ENCODE measurements around the gene SLC25A25. TPM values are rescaled to one million over a fixed set of nuclear protein-coding genes. Genes with fewer than 3 reads are reported as not detected.

The SLC25A25 gene
- total and polyA plus RNA-seq, 2 of the 8 experiments (the other 6 are each of a cell fraction or from before 2014, with no cell fraction given) = 6.5 to 18.5 TPM

- Histone ChIP-seq H3K27ac (ENCODE audit: low read depth, low read length) (peak overlapping the region; percentile 46; the same call in 1 of the 2 replicates), H3K4me2 (ENCODE audit: insufficient read depth in 1 of 2, low read depth in 2 of 2, low read length in 2 of 2) (no peak overlapping the region), H3K14ac (ENCODE audit: insufficient read length) (no peak overlapping the region), H4K5ac (ENCODE audit: insufficient read length, low read depth, low read length) (no peak overlapping the region), H4K91ac (replicated peaks; ENCODE audit: insufficient read length, low read length) (no peak overlapping the region), H3K18ac (ENCODE audit: extremely low read depth, low read length) (no peak overlapping the region), H3K9me3 (ENCODE audit: insufficient read depth in 2 of 2, low read depth in 1 of 2, low read length in 1 of 2) (no peaks in the 10 kb centered on the region), H2BK120ac (replicated peaks; ENCODE audit: low read depth, low read length) (no peak overlapping the region), H2BK12ac (ENCODE audit: low read depth, low read length) (peak overlapping the region; percentile 0; the same call in 1 of the 2 replicates), H3K56ac (replicated peaks; ENCODE audit: insufficient read length, low read depth, low read length) (no peak overlapping the region), H3K79me2 (ENCODE audit: control insufficient read depth in 1 of 2, insufficient read depth in 2 of 2, low read length in 2 of 2) (peaks cover 0 to 32% of the 10 kb centered on the region in 2 experiments; a peak in 2 of 4 replicates), H2AK5ac (ENCODE audit: low read depth, low read length) (no peak overlapping the region), H3K23ac (ENCODE audit: insufficient read length) (no peak overlapping the region), H3K4me1 (replicated peaks in 1 of 4; ENCODE audit: control insufficient read depth in 3 of 4, insufficient read depth in 4 of 4, low read length in 3 of 4) (peaks cover 5 to 23% (median 21%) of the 10 kb centered on the region in 4 experiments), H3K27me3 (replicated peaks in 1 of 4; ENCODE audit: control insufficient read depth in 3 of 4, extremely low read depth in 1 of 4, insufficient read depth in 3 of 4, low read length in 3 of 4) (no peaks in the 10 kb centered on the region), H3K4me3 (ENCODE audit: extremely low read depth in 1 of 4, insufficient read depth in 2 of 4, low read depth in 3 of 4, low read length in 4 of 4) (no peak overlapping the region), H2BK20ac (ENCODE audit: low read length) (no peak overlapping the region), H3K36me3 (ENCODE audit: control insufficient read depth in 2 of 4, insufficient read depth in 4 of 4, low read length in 3 of 4) (no peaks in the 10 kb centered on the region), H3K23me2 (ENCODE audit: low read depth, low read length) (peaks cover 9% of the 10 kb centered on the region), H3K79me1 (ENCODE audit: low read depth, low read length) (peaks cover 24% of the 10 kb centered on the region), H4K8ac (ENCODE audit: extremely low read depth, insufficient read depth, low read length) (no peak overlapping the region), H4K20me1 (replicated peaks in 1 of 2; ENCODE audit: control insufficient read depth in 1 of 2, insufficient read depth in 2 of 2, low read length in 2 of 2) (peaks cover 2 to 15% of the 10 kb centered on the region in 2 experiments), H2BK15ac (ENCODE audit: low read length) (no peak overlapping the region), H3K4ac (replicated peaks; ENCODE audit: insufficient read length, low read depth, low read length) (no peak overlapping the region), H2BK5ac (ENCODE audit: low read depth, low read length) (no peak overlapping the region), H2AFZ (ENCODE audit: low read length) (no peak overlapping the region), H3K9ac (replicated peaks in 1 of 4; ENCODE audit: extremely low read depth in 1 of 4, low read depth in 3 of 4, low read length in 3 of 4) (no peak overlapping the region; a peak in 1 of 7 replicates)
- WGBS, 2 experiments (ENCODE audit: extremely low coverage in 1 of 2, insufficient coverage in 1 of 2, insufficient read length in 1 of 2, insufficient replicate concordance in 2 of 2, low coverage in 1 of 2, low lambda C conversion rate in 2 of 2, missing lambda C conversion rate in 1 of 2) = 86% methylated on average over 11 of the region's 11 CpGs; no CpG with 5 or more reads in 1 of the 2 experiments
- ChIA-PET CTCF (ENCODE audit: partially characterized antibody) (interaction anchor here (0.6 to 4.8 kb wide), 7 partner anchors 8 to 296 kb away, joined by 3 to 42 read pairs (median 4); partner anchors contain the start of gene NAIF1), POLR2A (ENCODE audit: partially characterized antibody) (interaction anchor here (0.7 to 5.0 kb wide), 3 partner anchors 10 to 213 kb away, joined by 3 to 33 read pairs (median 3); no protein-coding TSS in a partner anchor)
- DNase-seq (ENCODE audit: low read depth in 1 of 2, low spot score in 2 of 2) (no peak), FAIRE-seq (no peak)
- TF ChIP-seq BCL11A (IDR thresholded peaks at IDR 0.05; ENCODE audit: low read depth in 2 of 2, low read length in 2 of 2) (no peak), CHD1 (IDR thresholded peaks at IDR 0.05; ENCODE audit: low read depth, low read length) (no peak), SP2 (IDR thresholded peaks at IDR 0.05; ENCODE audit: low read length) (no peak), HDAC6 (IDR thresholded peaks at IDR 0.05; ENCODE audit: low read depth, low read length) (no peak), CREB1 (IDR thresholded peaks at IDR 0.05) (no peak), KDM1A (IDR thresholded peaks at IDR 0.05; ENCODE audit: borderline replicate concordance, low read length) (no peak), RNF2 (IDR thresholded peaks at IDR 0.05; ENCODE audit: borderline replicate concordance, low read depth, low read length, missing control alignments, poor library complexity, severe bottlenecking) (no peak), RXRA (IDR thresholded peaks at IDR 0.05; ENCODE audit: insufficient read depth, low read depth, low read length) (no peak), POU5F1 (IDR thresholded peaks at IDR 0.05; ENCODE audit: low read depth, low read length) (no peak), SIX5 (IDR thresholded peaks at IDR 0.05; ENCODE audit: low read depth, low read length) (no peak), RAD21 (IDR thresholded peaks at IDR 0.05 in 1 of 2, conservative IDR thresholded peaks at IDR 0.05 in 1 of 2; ENCODE audit: low read depth in 2 of 2, low read length in 2 of 2) (no peak), SUZ12 (IDR thresholded peaks at IDR 0.05; ENCODE audit: low read length) (no peak)
Measured at GRCh38 chr9:128094950-128095544, 27.0 kb downstream of the SLC25A25 start.
